HepG2 (cell line): Measurements from ENCODE around the gene CNNM4. TPM values are rescaled to one million over a fixed set of nuclear protein-coding genes. Genes with fewer than 3 reads are reported as not detected.
A peak's percentile ranks its signal among the peaks of the same experiment; 100 is the strongest.

Source experiments
- BORCS8-MEF2B ChIP-seq: sonication (generic); formaldehyde crosslinking; IDR thresholded peaks from 2 replicates; pipeline ENCODE4 v1.8.0; 2022; ENCODE audit warnings: mild to moderate bottlenecking, missing genetic modification reagents
- CTCF ChIP-seq: sonication (generic); formaldehyde crosslinking; IDR thresholded peaks from 2 replicates; pipeline ENCODE4 v1.5.0; 2020; ENCODE audit warnings: mild to moderate bottlenecking, missing genetic modification reagents, moderate library complexity
- DRAP1 ChIP-seq: IDR thresholded peaks from 2 replicates; pipeline ENCODE4 v1.6.1; 2016; ENCODE audit warnings: missing genetic modification reagents, missing compliant biosample characterization
- IKZF1 ChIP-seq: fragments of 450-650 bp; IDR thresholded peaks from 2 replicates; pipeline ENCODE4 v1.7.1; 2016
- MTA1 ChIP-seq: sonication (generic); formaldehyde crosslinking; IDR thresholded peaks from 2 replicates; pipeline ENCODE4 v1.4.0; 2020; ENCODE audit warnings: missing genetic modification reagents, mild to moderate bottlenecking, borderline replicate concordance
- PRDM15 ChIP-seq: sonication (generic); formaldehyde crosslinking; IDR thresholded peaks from 2 replicates; pipeline ENCODE4 v1.4.0; 2020; ENCODE audit warnings: missing genetic modification reagents
- PTBP1 ChIP-seq: fragments of 200-400 bp; formaldehyde crosslinking; IDR thresholded peaks from 2 replicates; pipeline ENCODE4 v1.6.1; 2018; ENCODE audit warnings: low read length, low read depth; ENCODE audit not compliant: poor library complexity, severe bottlenecking
- RAD21 ChIP-seq: fragments of 450-650 bp; formaldehyde crosslinking; IDR thresholded peaks from 2 replicates; pipeline ENCODE4 v1.5.0; 2020; ENCODE audit warnings: mild to moderate bottlenecking
- RBFOX2 ChIP-seq: fragments of 200-400 bp; formaldehyde crosslinking; IDR thresholded peaks from 2 replicates; pipeline ENCODE4 v1.6.1; 2017; ENCODE audit warnings: low read depth, mild to moderate bottlenecking, low read length
- SRSF9 ChIP-seq: fragments of 200-400 bp; formaldehyde crosslinking; IDR thresholded peaks from 2 replicates; pipeline ENCODE4 v1.6.1; 2018; ENCODE audit warnings: borderline replicate concordance, mild to moderate bottlenecking, low read depth, low read length; ENCODE audit not compliant: insufficient read depth, poor library complexity, severe bottlenecking
- YEATS2 ChIP-seq: sonication (generic); formaldehyde crosslinking; IDR thresholded peaks from 2 replicates; pipeline ENCODE4 v1.4.0; 2020; ENCODE audit warnings: missing genetic modification reagents, borderline replicate concordance
- ZFY ChIP-seq: sonication (generic); formaldehyde crosslinking; IDR thresholded peaks from 2 replicates; pipeline ENCODE4 v1.4.0; 2020; ENCODE audit warnings: missing genetic modification reagents
- ZNF230 ChIP-seq: sonication (generic); formaldehyde crosslinking; IDR thresholded peaks from 2 replicates; pipeline ENCODE4 v1.4.0; 2020; ENCODE audit warnings: mild to moderate bottlenecking, missing genetic modification reagents
- ZNF264 ChIP-seq: sonication (generic); formaldehyde crosslinking; IDR thresholded peaks from 2 replicates; pipeline ENCODE4 v1.4.0; 2020; ENCODE audit warnings: missing genetic modification reagents
- ZNF547 ChIP-seq: sonication (generic); formaldehyde crosslinking; IDR thresholded peaks from 2 replicates; pipeline ENCODE4 v1.5.1; 2020; ENCODE audit warnings: mild to moderate bottlenecking, missing genetic modification reagents
- ZNF687 ChIP-seq: sonication (generic); formaldehyde crosslinking; IDR thresholded peaks from 2 replicates; pipeline ENCODE4 v1.5.1; 2020; ENCODE audit warnings: mild to moderate bottlenecking, missing genetic modification reagents, moderate library complexity
- polyA plus RNA-seq, 8 experiments: library from polyadenylated mRNA; depleted of rRNA in 3 of 8; stranded (reverse) in 7 of 8; unstranded in 1 of 8; fragments of >200 nt; fragmentation: Illumina TruSeq in 4 of 8; extraction: Trizol in 4 of 8; gene quantifications; 2 replicates each; pipeline versions ENCODE4 v1.2.1 to v1.2.3, GENCODE V29; 2011 to 2016; ENCODE audit warnings: low read depth in 4 of 8, missing spikeins in 1 of 8, mixed read lengths in 1 of 8; ENCODE audit not compliant: insufficient read depth in 1 of 8
- total RNA-seq, 5 experiments: library from RNA; depleted of rRNA; stranded (reverse); fragments of >200 nt; fragmentation: Illumina TruSeq; extraction: Trizol; gene quantifications; 2 replicates each; pipeline ENCODE4 v1.2.3, GENCODE V29; 2016; ENCODE audit warnings: low read depth in 1 of 5

The CNNM4 gene
- total and polyA plus RNA-seq, 2 of the 13 experiments (the other 11 are each of a cell fraction or from before 2014, with no cell fraction given), result 5.9 to 8.4 TPM

- 0 out of 2 replicates have a peak, but pooled peaks have one; percentile 36 for TF ChIP-seq ZNF264 (CRISPR knock-in tag)
- TF ChIP-seq ZNF547, result no peak
- peak; percentile 76 for TF ChIP-seq CTCF (CRISPR knock-in tag)
- no peak for TF ChIP-seq IKZF1
- TF ChIP-seq PRDM15 (CRISPR knock-in tag), result no peak
- no peak for TF ChIP-seq RBFOX2
- peak; percentile 67; the same call in 1 of the 2 replicates for TF ChIP-seq MTA1 (CRISPR knock-in tag)
- TF ChIP-seq DRAP1 (CRISPR knock-in tag), result 0 out of 2 replicates have a peak, but pooled peaks have one; percentile 22
- 0 out of 2 replicates have a peak, but pooled peaks have one; percentile 61 for TF ChIP-seq BORCS8-MEF2B (CRISPR knock-in tag)
- TF ChIP-seq ZFY (CRISPR knock-in tag), result peak; percentile 25; the same call in 1 of the 2 replicates
- TF ChIP-seq PTBP1, result no peak
- TF ChIP-seq ZNF687 (CRISPR knock-in tag), result peak; percentile 45; the same call in 1 of the 2 replicates
- no peak for TF ChIP-seq SRSF9
- no peak for TF ChIP-seq YEATS2 (CRISPR knock-in tag)
- peak; percentile 55 for TF ChIP-seq RAD21 (CRISPR knock-in tag)
- TF ChIP-seq ZNF230 (CRISPR knock-in tag), result no peak
These were observed 32.4 kb downstream of the CNNM4 start (continued) for GRCh38 chr2:96792772-96793749.
